Peyer's patch (tissue), 4 donors: ENCODE data around the gene LRRC8A. TPM values are rescaled to one million over a fixed set of nuclear protein-coding genes. Genes with fewer than 3 reads are reported as not detected.
A peak's percentile ranks its signal among the peaks of the same experiment; 100 is the strongest.

Experiments
- DNase-seq, 3 donors: peaks; one replicate each; pipeline ENCODE4 v3.0.0-alpha.2; 2017 to 2019
- H3K27ac ChIP-seq, 4 donors: fragments of 200-600 bp; sonication (generic); one replicate each; pipeline ENCODE4 v1.5.1; 2016 to 2019
- H3K27me3 ChIP-seq, 2 donors: fragments of 200-600 bp; sonication (generic); one replicate each; pipeline ENCODE4 v1.5.1; 2019
- H3K36me3 ChIP-seq, 3 donors: fragments of 200-600 bp; sonication (generic); one replicate each; pipeline ENCODE4 v1.5.1; 2016 to 2019
- H3K4me1 ChIP-seq, 4 donors: fragments of 200-600 bp; sonication (generic); one replicate each; pipeline ENCODE4 v1.5.1; 2016 to 2019
- H3K4me3 ChIP-seq, 4 donors: fragments of 200-600 bp; sonication (generic); 1 replicate in 3 of 4; 2 replicates in 1 of 4; pipeline ENCODE4 v1.5.1; 2016 to 2019; ENCODE audit warnings: mild to moderate bottlenecking in 1 of 4
- H3K9me3 ChIP-seq, 4 donors: fragments of 200-600 bp; sonication (generic); one replicate each; pipeline ENCODE4 v1.5.1; 2016 to 2019; ENCODE audit warnings: mild to moderate bottlenecking in 1 of 4
- POLR2A ChIP-seq, 2 donors: fragments of 450-650 bp; IDR thresholded peaks; one replicate each; pipeline ENCODE4 v1.5.1; 2017; ENCODE audit warnings: antibody characterized with exemption in 2 of 2, mild to moderate bottlenecking in 2 of 2, moderate library complexity in 2 of 2
- total RNA-seq, 4 donors: library from RNA; depleted of rRNA; stranded (reverse); fragments of >200 nt; gene quantifications; one replicate each; pipeline ENCODE4 v1.1.0, GENCODE V29; 2016
- TF ChIP-seq, protein P1 (sequence below), 6 experiments: fragments of 450-650 bp in 4 of 6; fragments of 200-600 bp in 2 of 6; sonication (generic) in 1 of 6; IDR thresholded peaks; one replicate each; pipeline ENCODE4 v1.5.1; 2017 to 2019; ENCODE audit warnings: antibody characterized with exemption in 6 of 6, mild to moderate bottlenecking in 3 of 6, moderate library complexity in 1 of 6

LRRC8A gene
- total RNA-seq, 4 donors from 2014 or later, result 20.0 to 39.2 (median 27.0) TPM

DNA sequence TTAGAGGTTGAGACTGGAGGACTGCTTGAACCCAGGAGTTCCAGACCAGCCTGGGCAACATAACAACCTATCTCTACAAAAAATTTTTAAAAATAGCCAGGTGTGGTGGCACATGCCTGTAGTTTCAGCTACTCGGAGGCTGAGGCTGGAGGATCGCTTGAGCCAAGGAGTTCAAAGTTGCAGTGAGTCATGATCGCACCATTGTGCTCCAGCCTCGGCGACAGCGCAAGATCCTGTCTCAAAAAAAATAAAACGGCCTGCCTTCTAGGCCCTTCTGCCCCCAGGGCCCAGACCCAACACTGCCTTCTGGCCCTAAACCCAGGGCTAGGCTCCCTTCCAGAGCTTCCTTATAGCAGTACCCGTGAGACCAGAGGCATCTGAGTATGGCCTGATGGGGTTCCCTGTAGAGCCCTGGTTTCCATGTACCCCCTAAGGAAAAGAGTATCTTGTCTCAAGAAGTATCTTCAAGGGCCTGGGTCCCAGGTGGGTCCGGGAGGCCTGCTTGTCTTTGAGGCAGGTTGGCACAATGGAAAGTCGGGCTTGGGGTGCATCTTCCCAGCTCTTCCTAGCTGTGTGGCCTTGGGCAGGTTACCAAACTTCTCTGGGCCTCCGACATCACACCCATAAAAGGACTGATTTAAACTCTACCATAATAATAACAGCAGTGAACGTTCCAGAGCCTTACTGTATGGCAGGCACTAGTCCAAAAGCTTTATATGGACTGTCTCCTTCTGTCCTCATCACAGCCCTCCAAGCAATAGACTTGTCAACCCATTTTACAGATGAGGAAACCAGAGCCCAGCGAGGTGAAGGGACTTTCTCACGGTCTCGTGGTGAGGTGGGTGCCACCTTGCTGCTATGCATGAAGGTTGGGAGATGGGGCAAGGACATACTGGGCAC is 9.6 kb downstream of the LRRC8A start:
- peaks cover 0 to 36% (median 3%) of the 10 kb centered on the region in 4 donors for H3K4me1 ChIP-seq
- peak overlapping the region in 1 of 4 donors; percentile 5 for H3K4me3 ChIP-seq
- TF ChIP-seq POLR2A (IDR thresholded peaks at IDR 0.05), result no peak
- TF ChIP-seq, protein P1, sequence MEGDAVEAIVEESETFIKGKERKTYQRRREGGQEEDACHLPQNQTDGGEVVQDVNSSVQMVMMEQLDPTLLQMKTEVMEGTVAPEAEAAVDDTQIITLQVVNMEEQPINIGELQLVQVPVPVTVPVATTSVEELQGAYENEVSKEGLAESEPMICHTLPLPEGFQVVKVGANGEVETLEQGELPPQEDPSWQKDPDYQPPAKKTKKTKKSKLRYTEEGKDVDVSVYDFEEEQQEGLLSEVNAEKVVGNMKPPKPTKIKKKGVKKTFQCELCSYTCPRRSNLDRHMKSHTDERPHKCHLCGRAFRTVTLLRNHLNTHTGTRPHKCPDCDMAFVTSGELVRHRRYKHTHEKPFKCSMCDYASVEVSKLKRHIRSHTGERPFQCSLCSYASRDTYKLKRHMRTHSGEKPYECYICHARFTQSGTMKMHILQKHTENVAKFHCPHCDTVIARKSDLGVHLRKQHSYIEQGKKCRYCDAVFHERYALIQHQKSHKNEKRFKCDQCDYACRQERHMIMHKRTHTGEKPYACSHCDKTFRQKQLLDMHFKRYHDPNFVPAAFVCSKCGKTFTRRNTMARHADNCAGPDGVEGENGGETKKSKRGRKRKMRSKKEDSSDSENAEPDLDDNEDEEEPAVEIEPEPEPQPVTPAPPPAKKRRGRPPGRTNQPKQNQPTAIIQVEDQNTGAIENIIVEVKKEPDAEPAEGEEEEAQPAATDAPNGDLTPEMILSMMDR (IDR thresholded peaks at IDR 0.05), result no peak
- H3K9me3 ChIP-seq, result no peaks in the 10 kb centered on the region
- peak overlapping the region; percentile 32 to 89 (median 62) for H3K27ac ChIP-seq
- H3K27me3 ChIP-seq, result no peaks in the 10 kb centered on the region
- H3K36me3 ChIP-seq, result peaks cover 0 to 47% (median 0%) of the 10 kb centered on the region in 3 donors
- DNase-seq, result no peak

DNA sequence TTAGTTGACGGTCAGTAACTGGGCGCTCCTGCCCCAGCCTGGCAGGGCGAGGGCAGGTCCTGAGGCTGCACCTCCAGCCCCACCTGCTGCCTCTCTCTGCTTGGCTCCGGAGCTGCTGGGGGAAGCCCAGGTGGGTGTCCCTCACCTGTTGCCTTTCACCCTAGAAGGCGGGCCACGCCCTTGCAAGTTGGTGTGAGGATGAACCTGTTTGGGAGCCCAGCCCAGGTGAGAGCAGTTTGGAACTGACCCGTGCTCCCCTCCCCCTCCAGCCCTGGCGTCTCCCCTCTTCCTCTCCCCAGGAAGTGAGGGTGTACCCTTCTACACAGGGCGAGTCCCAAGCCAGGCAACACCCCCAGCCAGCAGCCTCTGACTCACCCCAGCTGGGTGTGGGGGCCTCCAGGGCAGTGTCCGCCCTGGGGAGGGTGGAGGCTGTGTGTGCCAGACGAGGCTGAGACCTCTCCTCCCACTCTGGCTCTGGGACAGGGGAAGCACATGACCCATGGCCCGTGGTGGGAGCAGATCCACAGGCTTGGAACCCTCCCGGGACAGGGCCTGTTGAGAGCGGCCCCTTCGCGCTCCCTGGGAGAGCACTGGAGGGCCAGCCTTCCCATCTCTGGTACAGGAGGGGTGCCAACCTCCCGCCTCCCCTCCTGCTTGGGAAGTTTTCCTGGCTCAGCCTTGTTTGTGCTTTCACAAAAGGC is 10.4 kb downstream of the LRRC8A start:
- Histone ChIP-seq H3K9me3 (no peaks in the 10 kb centered on the region), H3K27ac (peak overlapping the region; percentile 32 to 89 (median 62)), H3K4me1 (peaks cover 0 to 31% (median 3%) of the 10 kb centered on the region in 4 donors), H3K36me3 (peaks cover 0 to 48% (median 0%) of the 10 kb centered on the region in 3 donors), H3K27me3 (no peaks in the 10 kb centered on the region), H3K4me3 (peak overlapping the region in 2 of 4 donors; percentile 5 to 8)
- DNase-seq, result peak in 2 of 3 donors; percentile 87 to 90
- no peak for TF ChIP-seq POLR2A (IDR thresholded peaks at IDR 0.05)
- TF ChIP-seq, protein P1 (IDR thresholded peaks at IDR 0.05), result no peak

DNA sequence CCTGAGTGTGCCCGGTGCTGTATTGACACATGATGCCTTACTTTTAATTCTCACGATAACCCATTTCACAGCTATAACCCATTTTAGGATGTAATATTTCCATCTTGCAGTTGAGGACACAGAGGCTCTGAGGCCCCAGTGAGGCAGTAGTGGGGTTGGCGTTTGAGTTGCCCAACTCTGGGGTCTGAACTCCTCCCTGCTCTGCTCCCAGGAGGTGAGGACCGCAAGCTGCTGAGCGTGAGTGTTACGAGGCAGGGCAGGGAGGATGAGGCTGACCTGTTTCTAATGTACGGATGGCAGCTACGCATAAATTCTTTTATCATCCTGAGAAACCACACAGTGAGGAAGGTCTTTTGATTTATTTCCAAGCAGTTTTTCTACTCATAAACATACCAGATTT is 11.4 kb downstream of the LRRC8A start:
- DNase-seq, result no peak
- H3K36me3 ChIP-seq, result peaks cover 0 to 43% (median 0%) of the 10 kb centered on the region in 3 donors
- H3K4me3 ChIP-seq, result no peak overlapping the region
- no peaks in the 10 kb centered on the region for H3K9me3 ChIP-seq
- peaks cover 0 to 26% (median 3%) of the 10 kb centered on the region in 4 donors for H3K4me1 ChIP-seq
- no peaks in the 10 kb centered on the region for H3K27me3 ChIP-seq
- TF ChIP-seq POLR2A (IDR thresholded peaks at IDR 0.05), result no peak
- TF ChIP-seq, protein P1 (IDR thresholded peaks at IDR 0.05), result no peak
- peak overlapping the region; percentile 32 to 89 (median 62) for H3K27ac ChIP-seq

DNA sequence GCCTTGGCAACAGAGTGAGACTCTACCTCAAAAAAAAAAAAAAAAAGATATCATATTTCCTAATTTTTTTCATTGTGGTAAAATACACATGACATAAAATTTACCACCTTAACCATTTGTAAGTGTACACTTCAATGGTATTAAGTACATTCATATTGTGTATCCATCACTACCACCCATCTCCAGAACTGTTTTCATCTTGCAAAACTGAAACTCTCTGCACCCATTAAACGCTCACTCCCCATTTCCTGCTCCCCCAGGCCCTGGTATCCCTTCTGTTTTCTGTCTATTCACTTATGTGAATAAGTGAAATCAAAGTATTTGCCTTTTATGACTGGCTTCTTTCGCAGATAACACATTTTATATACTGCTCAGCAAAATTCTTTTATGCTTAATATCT is 12.8 kb downstream of the LRRC8A start:
- peaks cover 0 to 42% (median 0%) of the 10 kb centered on the region in 3 donors for H3K36me3 ChIP-seq
- no peak for DNase-seq
- H3K27ac ChIP-seq, result no peak overlapping the region
- peaks cover 0 to 23% (median 6%) of the 10 kb centered on the region in 4 donors for H3K4me1 ChIP-seq
- no peaks in the 10 kb centered on the region for H3K27me3 ChIP-seq
- TF ChIP-seq, protein P1 (IDR thresholded peaks at IDR 0.05), result no peak
- TF ChIP-seq POLR2A (IDR thresholded peaks at IDR 0.05), result no peak
- H3K9me3 ChIP-seq, result no peaks in the 10 kb centered on the region
- no peak overlapping the region for H3K4me3 ChIP-seq

DNA sequence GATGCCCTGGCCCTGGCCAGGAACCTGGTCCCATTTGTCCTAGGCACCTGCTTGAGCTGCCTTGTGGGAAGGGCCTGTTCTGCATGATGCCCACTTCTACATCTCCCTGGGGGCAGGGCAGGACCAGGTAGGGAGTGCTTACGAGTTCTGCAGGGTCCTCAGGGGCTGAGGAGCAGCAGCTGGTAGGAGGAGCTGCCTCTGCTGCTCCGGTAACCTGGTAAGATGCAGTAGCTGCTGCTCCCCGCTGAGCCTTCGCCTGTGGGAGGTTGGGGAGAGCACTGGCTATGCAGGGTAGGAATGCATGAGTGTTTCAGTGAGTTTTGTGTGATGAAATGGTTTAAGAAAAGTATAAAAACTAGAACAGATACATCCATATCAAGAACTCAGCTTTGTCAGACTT is 13.6 kb downstream of the LRRC8A start:
- DNase-seq, result no peak
- no peak for TF ChIP-seq POLR2A (IDR thresholded peaks at IDR 0.05)
- TF ChIP-seq, protein P1 (IDR thresholded peaks at IDR 0.05), result no peak
- Histone ChIP-seq H3K9me3 (no peaks in the 10 kb centered on the region), H3K27ac (peak overlapping the region in 1 of 4 donors; percentile 19), H3K4me1 (peaks cover 0 to 23% (median 9%) of the 10 kb centered on the region in 4 donors), H3K36me3 (peaks cover 0 to 39% (median 0%) of the 10 kb centered on the region in 3 donors), H3K4me3 (no peak overlapping the region), H3K27me3 (no peaks in the 10 kb centered on the region)
